Natural killer cell treated with Interleukin-12 subunit alpha and Interleukin-12 subunit beta and Interleukin-15 and Interleukin-18, amount 100 ng/mL, for 72 hours (primary cell): Measurements from ENCODE around the gene TENM3. TPM values are rescaled to one million over a fixed set of nuclear protein-coding genes. Genes with fewer than 3 reads are reported as not detected.
"Not testable (repeated sequence)": the region's sequence is repeated elsewhere in the genome, so short reads cannot be mapped to it uniquely, and the experiment has no call there.

ENCODE experiments used
- ATAC-seq, 2 donors: fragments of 150-1000 bp; cut with Tn5 transposase in 1 of 2; sonication (Bioruptor Pico), chemical (Tn5 transposase) in 1 of 2; 2 replicates each; pipeline ENCODE4 v1.10.0; 2021
- DNase-seq: peaks from one replicate; pipeline ENCODE4 v3.0.0; 2022; ENCODE audit warnings: low spot score
- H3K27ac Mint-ChIP-seq, 2 donors: 1 replicate in 1 of 2; 2 replicates in 1 of 2; pipeline ENCODE4 v1.8.0; 2022; ENCODE audit warnings: mixed read lengths in 2 of 2, mild to moderate bottlenecking in 1 of 2, moderate library complexity in 1 of 2
- H3K27me3 Mint-ChIP-seq, 2 donors: 1 replicate in 1 of 2; 2 replicates in 1 of 2; pipeline ENCODE4 v1.8.0; 2022; ENCODE audit warnings: mixed read lengths in 2 of 2
- H3K36me3 Mint-ChIP-seq: one replicate; pipeline ENCODE4 v1.8.0; 2022; ENCODE audit warnings: mixed read lengths
- H3K4me1 Mint-ChIP-seq, 2 donors: 1 replicate in 1 of 2; 2 replicates in 1 of 2; pipeline ENCODE4 v1.8.0; 2022; ENCODE audit warnings: low read depth in 2 of 2, mixed read lengths in 2 of 2, mild to moderate bottlenecking in 1 of 2
- H3K4me3 Mint-ChIP-seq: one replicate; pipeline ENCODE4 v1.8.0; 2022; ENCODE audit warnings: mixed read lengths
- H3K9me3 Mint-ChIP-seq: 2 replicates; pipeline ENCODE4 v1.8.0; 2022; ENCODE audit warnings: mixed read lengths
- total RNA-seq, 2 donors: library from RNA; stranded (reverse); gene quantifications; one replicate each; pipeline ENCODE4 v1.2.3, GENCODE V29; 2022

Gene TENM3
- total RNA-seq: not detected

DNA sequence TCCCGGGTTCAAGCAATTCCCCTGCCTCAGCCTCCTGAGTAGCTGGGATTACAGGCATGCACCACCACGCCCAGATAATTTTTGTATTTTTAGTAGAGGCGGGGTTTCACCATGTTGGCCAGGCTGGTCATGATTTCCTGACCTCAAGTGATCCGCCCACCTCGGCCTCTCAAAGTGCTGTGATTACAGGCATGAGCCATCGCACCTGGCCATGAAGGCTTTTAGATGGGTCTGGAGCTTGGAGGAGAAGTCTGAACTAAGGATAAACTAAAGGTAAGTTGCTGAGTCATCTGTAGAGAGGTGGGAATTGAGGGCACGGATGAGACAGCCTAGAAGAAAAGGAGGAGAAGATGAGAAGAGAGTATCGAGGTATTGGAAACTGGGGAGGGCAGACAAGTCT lies at the start of gene TENM3:
Gene TENM3, plus strand, starts transcription at position 199 of the 400 bp plus-strand sequence. CDS start 80,619 bp downstream, outside the sequence.
- H3K36me3 Mint-ChIP-seq, DNase-seq, H3K4me3 Mint-ChIP-seq, H3K27me3 Mint-ChIP-seq, H3K27ac Mint-ChIP-seq, H3K4me1 Mint-ChIP-seq, ATAC-seq: not testable (repeated sequence)
- peaks cover 19% of the 10 kb centered on the region for H3K9me3 Mint-ChIP-seq

DNA sequence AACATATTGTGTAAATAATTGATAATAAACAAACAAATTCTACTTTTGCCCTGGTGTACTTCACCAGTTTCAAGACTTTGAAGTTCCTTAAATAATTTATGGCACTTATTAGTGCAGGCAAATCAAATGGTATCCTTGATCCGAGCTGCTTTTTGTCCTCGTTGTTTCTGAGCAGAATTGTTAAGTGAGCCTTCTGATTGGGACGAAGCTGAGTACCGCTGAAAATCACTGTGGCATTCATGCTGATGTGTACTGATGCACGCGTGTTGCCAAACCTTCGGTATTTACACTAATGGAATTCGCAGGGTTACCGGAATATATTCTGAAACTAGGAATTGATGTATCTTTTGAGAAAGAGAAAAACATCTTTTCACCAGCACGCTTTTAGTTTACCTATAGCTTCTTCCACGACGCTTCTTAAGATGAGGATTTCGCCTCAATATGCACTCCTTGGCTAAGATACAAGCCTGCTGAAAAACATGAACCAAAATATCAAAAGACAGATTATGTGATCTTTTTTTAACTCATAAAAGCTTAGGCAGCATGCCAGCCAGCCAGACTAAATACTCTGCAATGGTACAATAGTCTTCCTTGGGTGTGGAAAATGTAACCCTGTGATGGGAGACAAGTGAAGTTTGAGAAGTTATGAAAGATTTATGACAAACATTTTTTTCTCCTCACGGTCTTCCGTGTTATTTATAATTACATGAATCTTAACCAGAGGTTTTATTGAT lies 48.9 kb upstream of the TENM3 start:
- ATAC-seq (no peak), DNase-seq (no peak)
- H3K27ac Mint-ChIP-seq: no peak overlapping the region
- H3K4me3 Mint-ChIP-seq: no peak overlapping the region
- peaks cover 0 to 6% of the 10 kb centered on the region in 2 donors for H3K27me3 Mint-ChIP-seq
- peaks cover 10% of the 10 kb centered on the region for H3K9me3 Mint-ChIP-seq
- H3K4me1 Mint-ChIP-seq: no peaks in the 10 kb centered on the region
- no peaks in the 10 kb centered on the region for H3K36me3 Mint-ChIP-seq

DNA sequence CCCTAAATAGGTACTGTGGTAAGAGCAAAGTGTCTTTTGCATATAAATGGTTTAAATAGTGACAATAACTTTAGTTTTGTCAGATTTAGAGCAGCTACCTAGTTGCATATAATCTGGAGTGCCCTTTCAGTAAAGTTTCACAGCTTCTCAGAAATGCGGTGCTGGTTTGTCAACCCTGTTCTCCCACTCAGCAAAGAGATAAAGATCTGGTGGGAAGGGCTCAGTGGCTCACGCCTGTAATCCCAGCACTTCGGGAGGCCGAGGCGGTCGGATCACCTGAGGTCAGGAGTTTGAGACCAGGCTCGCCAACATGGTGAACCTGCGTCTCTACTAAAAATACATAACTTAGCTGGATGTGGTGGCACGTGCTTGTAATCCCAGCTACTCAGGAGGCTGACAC lies 45.6 kb upstream of the TENM3 start:
- no peak overlapping the region for H3K4me3 Mint-ChIP-seq
- no peaks in the 10 kb centered on the region for H3K36me3 Mint-ChIP-seq
- no peak for DNase-seq
- peaks cover 10% of the 10 kb centered on the region for H3K9me3 Mint-ChIP-seq
- no peaks in the 10 kb centered on the region for H3K27me3 Mint-ChIP-seq
- ATAC-seq: no peak
- no peak overlapping the region for H3K27ac Mint-ChIP-seq
- no peaks in the 10 kb centered on the region for H3K4me1 Mint-ChIP-seq

DNA sequence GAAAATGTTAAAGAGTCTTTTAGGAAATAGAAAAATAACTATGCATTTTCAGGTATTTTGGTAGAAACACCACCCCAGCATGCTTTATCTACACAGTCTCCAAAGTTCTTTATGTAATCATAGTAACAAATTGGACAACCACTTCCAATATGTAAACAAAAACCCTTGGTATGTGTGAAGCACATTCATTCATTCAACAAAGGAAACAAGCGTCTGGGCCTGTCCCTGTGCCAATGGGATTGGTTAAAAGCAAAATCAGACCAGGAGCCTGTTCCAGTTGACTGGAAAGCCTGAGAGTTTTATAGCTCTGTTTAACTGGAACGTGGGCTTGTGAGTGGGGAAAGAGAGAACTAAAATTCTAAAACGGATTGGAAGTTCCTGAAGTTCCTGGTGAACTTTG lies 41.3 kb upstream of the TENM3 start:
- no peaks in the 10 kb centered on the region for H3K4me1 Mint-ChIP-seq
- no peaks in the 10 kb centered on the region for H3K27me3 Mint-ChIP-seq
- ATAC-seq: no peak
- H3K36me3 Mint-ChIP-seq: no peaks in the 10 kb centered on the region
- H3K9me3 Mint-ChIP-seq: peaks cover 13% of the 10 kb centered on the region
- no peak overlapping the region for H3K27ac Mint-ChIP-seq
- no peak overlapping the region for H3K4me3 Mint-ChIP-seq
- no peak for DNase-seq

DNA sequence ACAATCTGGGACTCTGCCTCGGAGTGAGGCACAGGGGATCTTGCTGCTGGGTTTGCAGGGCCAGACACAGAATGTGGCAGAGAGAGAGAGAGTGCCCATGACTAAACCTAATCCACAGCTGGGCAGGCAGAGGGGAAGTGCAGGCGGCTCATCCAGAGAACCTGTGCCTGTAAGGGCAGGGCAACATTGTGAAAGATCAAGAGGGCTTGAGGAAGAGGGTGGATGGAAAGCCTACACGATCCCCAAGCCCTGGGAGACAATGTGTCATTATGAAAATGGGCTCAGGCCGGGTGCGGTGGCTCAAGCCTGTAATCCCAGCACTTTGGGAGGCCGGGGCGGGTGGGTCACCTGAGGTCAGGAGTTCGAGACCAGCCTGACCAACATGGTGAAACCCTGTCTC lies 40.6 kb upstream of the TENM3 start:
- Mint-ChIP-seq H3K36me3 (no peaks in the 10 kb centered on the region), H3K9me3 (peaks cover 13% of the 10 kb centered on the region), H3K4me1 (no peaks in the 10 kb centered on the region), H3K27ac (no peak overlapping the region), H3K4me3 (no peak overlapping the region), H3K27me3 (no peaks in the 10 kb centered on the region)
- DNase-seq (no peak), ATAC-seq (no peak)

DNA sequence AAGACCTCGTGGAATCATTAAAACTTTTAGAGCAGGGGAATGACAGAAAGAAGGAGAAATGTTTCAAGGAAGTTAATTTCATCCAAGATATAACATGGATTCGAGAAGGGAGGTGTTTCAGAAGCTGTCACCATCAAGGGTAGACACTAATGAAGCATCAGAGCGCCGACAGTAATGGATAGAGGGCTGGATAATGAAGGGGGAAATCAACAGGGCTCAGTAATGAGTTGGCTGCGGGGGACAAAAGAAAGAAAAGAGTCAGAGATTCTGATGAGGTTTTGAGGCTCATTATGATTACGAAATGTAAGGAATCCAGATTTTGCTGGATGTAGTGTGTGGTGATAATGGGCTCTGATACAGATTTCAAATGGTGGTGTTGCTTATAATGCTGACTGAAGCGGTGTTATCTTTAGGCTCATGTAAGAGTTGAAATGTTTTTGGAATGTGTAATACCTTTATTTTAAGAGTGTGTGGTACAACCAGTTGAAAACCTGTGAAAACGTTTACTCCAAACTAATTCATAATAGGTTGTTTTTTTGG lies 39.3 kb upstream of the TENM3 start:
- H3K27me3 Mint-ChIP-seq: no peaks in the 10 kb centered on the region
- peaks cover 6% of the 10 kb centered on the region for H3K9me3 Mint-ChIP-seq
- H3K36me3 Mint-ChIP-seq: no peaks in the 10 kb centered on the region
- DNase-seq (no peak), ATAC-seq (no peak)
- H3K27ac Mint-ChIP-seq: no peak overlapping the region
- no peak overlapping the region for H3K4me3 Mint-ChIP-seq
- H3K4me1 Mint-ChIP-seq: no peaks in the 10 kb centered on the region

DNA sequence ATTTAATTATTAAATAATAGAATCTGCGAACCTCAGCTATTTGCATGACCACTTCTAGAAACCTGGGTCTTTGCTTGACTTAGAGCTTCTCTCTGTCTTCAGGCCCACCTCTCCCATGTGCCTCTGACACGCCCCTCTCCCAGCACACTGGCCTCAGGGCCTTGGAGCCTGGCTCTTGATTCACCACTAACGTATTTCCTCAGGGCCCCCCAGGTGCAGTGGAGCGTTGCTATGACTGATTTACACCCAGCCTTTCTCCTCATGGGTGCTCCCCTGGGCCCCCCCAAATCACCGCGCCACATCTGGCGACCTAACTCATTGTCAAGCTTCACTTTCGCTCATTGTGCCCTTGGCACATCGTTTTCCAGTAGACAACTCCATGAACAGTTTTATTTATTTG lies 37.9 kb upstream of the TENM3 start:
- H3K36me3 Mint-ChIP-seq: no peaks in the 10 kb centered on the region
- H3K4me3 Mint-ChIP-seq: no peak overlapping the region
- no peak overlapping the region for H3K27ac Mint-ChIP-seq
- peaks cover 9% of the 10 kb centered on the region for H3K9me3 Mint-ChIP-seq
- ATAC-seq (no peak), DNase-seq (no peak)
- H3K4me1 Mint-ChIP-seq: no peaks in the 10 kb centered on the region
- no peaks in the 10 kb centered on the region for H3K27me3 Mint-ChIP-seq

DNA sequence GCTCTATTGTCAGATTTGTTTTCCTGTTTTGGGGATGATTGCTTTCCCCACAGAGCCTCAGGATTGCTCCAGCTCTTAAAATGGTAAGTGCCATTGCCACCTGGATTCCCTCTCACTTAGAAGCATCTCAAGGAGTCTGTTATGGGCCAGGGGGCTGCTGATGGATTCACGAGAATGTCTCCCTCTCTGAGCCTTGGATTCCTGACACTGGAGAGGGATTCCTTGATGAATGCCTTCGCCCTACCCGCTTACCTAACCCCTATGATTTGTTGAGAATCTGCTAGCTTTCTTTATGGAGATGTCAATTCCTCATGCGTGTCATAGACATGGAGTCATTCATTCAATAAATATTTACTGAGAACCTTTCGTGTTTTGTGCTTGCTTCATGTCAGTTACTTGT lies 36.9 kb upstream of the TENM3 start:
- Mint-ChIP-seq H3K27ac (no peak overlapping the region), H3K4me1 (no peaks in the 10 kb centered on the region), H3K36me3 (no peaks in the 10 kb centered on the region), H3K27me3 (no peaks in the 10 kb centered on the region), H3K4me3 (no peak overlapping the region), H3K9me3 (peaks cover 6% of the 10 kb centered on the region)
- DNase-seq (no peak), ATAC-seq (no peak)

DNA sequence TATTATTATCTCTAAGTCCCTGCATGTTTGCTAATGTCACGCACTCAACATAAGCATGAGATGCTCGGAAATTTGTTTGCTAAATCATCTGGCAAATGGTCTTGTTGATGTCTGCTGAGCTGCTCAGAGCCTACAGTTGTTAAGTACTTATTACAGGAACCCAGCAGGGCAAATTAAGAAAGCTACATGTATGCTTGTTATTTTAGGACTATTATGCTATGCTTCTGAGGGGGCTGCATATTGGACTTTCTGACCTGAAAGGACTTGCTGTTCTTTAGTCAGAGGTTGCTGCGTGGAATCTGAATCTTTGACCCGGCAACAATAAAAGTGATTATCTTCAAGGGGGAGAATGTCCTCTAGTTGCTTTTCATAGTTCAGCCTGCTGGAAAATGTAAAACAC lies 36.3 kb upstream of the TENM3 start:
- Mint-ChIP-seq H3K27ac (no peak overlapping the region), H3K9me3 (peaks cover 6% of the 10 kb centered on the region), H3K4me3 (no peak overlapping the region), H3K36me3 (no peaks in the 10 kb centered on the region), H3K27me3 (no peaks in the 10 kb centered on the region), H3K4me1 (no peaks in the 10 kb centered on the region)
- ATAC-seq (no peak), DNase-seq (no peak)

DNA sequence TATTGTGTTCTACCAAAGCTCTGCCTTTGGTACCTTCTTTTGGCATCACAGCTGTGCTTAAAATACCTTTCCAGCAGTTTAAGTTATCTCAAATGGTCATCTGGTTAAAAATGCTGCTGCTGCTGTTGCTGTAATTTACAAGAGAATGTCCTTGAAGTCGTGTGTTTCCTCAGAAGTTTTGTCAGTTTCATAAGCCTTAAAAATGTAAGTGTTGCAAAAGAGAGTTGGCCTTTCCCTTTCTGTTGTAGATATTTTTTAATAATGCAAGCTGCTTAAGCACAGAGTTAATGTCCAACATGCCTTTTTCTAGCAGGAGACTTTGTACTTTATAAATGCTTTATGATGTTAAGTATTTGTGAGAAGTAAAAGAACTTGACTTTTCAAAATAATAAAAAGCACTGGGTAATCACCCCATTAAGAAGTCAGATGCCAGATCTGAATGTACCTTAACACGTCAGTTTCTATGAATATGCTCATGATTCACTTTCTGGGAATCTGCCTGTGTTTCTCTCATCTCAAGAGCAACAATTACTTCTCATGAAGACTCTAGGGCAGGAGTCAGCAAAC lies 35.3 kb upstream of the TENM3 start:
- peaks cover 6% of the 10 kb centered on the region for H3K9me3 Mint-ChIP-seq
- no peaks in the 10 kb centered on the region for H3K36me3 Mint-ChIP-seq
- ATAC-seq (no peak), DNase-seq (no peak)
- no peak overlapping the region for H3K27ac Mint-ChIP-seq
- H3K4me1 Mint-ChIP-seq: no peaks in the 10 kb centered on the region
- H3K27me3 Mint-ChIP-seq: no peaks in the 10 kb centered on the region
- H3K4me3 Mint-ChIP-seq: no peak overlapping the region

DNA sequence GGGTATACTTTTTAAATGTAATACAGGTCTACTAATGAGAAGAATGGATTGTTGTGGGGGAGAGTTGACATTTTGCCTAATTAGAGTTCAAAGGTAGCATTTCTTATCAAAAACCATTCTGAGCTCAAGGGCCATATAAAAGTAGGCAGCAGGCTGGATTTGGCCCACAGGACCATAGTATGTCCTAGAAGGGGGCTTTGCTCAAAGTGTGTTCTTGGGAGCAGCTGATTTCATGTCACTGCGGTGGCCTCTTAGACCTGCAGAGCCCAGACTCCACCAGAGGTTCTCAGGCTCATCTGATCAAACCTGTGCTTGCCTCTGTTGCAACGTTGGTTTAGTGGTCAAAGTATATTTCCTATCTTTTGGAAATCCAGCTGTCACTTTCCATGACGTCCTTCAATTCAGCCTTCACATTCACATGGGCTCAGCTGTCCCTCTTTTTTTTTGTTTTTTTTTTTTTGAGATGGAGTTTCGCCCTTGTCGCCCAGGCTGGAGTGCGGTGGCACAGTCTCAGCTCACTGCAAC lies 34.6 kb upstream of the TENM3 start:
- ATAC-seq (no peak), DNase-seq (no peak)
- Mint-ChIP-seq H3K9me3 (peaks cover 6% of the 10 kb centered on the region), H3K27me3 (no peaks in the 10 kb centered on the region), H3K4me3 (no peak overlapping the region), H3K4me1 (no peaks in the 10 kb centered on the region), H3K36me3 (no peaks in the 10 kb centered on the region), H3K27ac (no peak overlapping the region)

DNA sequence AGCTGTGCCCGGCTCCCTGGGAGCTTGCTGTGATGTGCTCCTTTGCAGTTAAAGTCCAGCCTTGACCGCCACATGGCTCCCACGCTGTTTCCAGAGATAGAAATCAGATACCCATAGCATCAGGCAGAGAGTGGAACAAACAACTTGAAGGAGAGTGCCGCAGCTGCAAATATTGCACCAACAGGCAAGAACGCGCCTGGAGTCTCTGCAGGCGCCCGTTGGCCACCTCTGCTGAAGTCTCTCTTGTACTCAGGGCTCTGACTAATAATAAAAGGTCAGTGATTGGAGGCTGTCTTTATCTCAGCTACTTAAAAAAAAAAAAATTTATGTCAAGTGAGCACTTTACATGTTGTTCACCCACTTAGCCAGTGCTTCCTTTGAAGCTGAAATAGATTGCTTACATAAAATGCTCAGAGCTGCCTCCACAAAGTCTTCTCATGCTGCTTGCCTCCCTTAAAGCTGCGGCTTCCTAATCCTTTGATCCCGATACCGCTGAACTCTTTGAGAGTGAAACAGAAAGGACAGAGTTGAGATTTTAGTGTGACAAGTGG lies 30.9 kb upstream of the TENM3 start:
- DNase-seq (no peak), ATAC-seq (no peak)
- Mint-ChIP-seq H3K4me3 (no peak overlapping the region), H3K27me3 (no peaks in the 10 kb centered on the region), H3K36me3 (no peaks in the 10 kb centered on the region), H3K9me3 (peaks cover 8% of the 10 kb centered on the region), H3K27ac (no peak overlapping the region), H3K4me1 (no peaks in the 10 kb centered on the region)

DNA sequence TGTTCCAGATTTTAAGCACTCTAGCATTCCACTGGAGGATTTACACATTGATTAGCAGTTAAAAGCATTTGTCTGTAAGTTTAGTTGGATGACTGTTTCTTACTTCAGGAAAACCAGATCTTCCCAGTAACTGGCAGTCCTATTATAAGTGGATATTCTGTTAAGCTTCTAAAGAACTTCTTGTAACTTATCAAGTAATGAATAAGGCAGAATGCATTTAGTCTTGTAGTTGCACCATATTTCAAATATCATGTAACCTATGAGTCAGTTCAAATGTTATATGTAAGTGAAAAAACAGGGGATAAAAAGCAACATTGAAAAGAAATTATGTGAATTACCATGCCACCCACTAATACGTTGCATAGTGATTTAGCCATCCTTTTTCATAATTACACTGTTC lies 30.2 kb upstream of the TENM3 start:
- no peak overlapping the region for H3K4me3 Mint-ChIP-seq
- H3K9me3 Mint-ChIP-seq: peaks cover 8% of the 10 kb centered on the region
- H3K27ac Mint-ChIP-seq: no peak overlapping the region
- H3K36me3 Mint-ChIP-seq: no peaks in the 10 kb centered on the region
- no peaks in the 10 kb centered on the region for H3K4me1 Mint-ChIP-seq
- no peaks in the 10 kb centered on the region for H3K27me3 Mint-ChIP-seq
- ATAC-seq (no peak), DNase-seq (no peak)

DNA sequence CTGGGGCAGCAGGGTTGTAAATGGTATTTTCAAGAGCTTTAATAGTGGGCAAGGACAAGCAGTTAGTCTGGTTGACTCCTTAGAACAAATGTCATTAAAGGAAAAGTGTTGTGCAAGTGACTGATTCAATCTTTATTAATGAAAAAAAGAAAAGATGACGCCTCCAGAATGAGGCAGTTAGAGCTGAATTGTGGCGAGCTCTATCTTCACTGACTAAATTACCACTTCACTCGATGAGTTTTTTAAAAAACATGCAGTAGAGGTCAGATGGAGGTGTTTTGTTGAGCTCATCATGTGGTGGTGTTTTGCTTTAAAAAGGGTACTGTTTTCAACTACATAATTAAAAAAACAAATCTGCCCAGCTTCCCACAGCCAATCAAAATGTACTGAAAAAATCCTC lies 28.1 kb upstream of the TENM3 start:
- no peaks in the 10 kb centered on the region for H3K27me3 Mint-ChIP-seq
- no peak overlapping the region for H3K4me3 Mint-ChIP-seq
- no peaks in the 10 kb centered on the region for H3K36me3 Mint-ChIP-seq
- H3K27ac Mint-ChIP-seq: no peak overlapping the region
- peaks cover 5% of the 10 kb centered on the region for H3K9me3 Mint-ChIP-seq
- DNase-seq (no peak), ATAC-seq (no peak)
- no peaks in the 10 kb centered on the region for H3K4me1 Mint-ChIP-seq
